ENCODE measurements around the gene ARPC3. TPM values are rescaled to one million over a fixed set of nuclear protein-coding genes. Genes with fewer than 3 reads are reported as not detected.

The ARPC3 gene
- total RNA-seq: 100 to 1,000 TPM; 139 to 347 (median 245) TPM

GRCh38 chr12:110449799-110450497 lies at the start of gene ARPC3:
ARPC3 (minus strand) TSS chr12:110450337; CDS start chr12:110450260, 77 bp downstream.
- Histone ChIP-seq H3K9me3 (no peaks in the 10 kb centered on the region), H3K27me3 (no peaks in the 10 kb centered on the region), H3K27ac (peak within 1 kb of the TSS; percentile 93 to 99 (median 98)), H3K4me3 (peak within 1 kb of the TSS; percentile 82 to 94 (median 87)), H3K36me3 (peaks cover 0 to 32% (median 3%) of the 10 kb centered on the region in 4 donors), H3K4me1 (peaks cover 24 to 41% (median 24%) of the 10 kb centered on the region in 4 donors)
- TF ChIP-seq POLR2A (IDR thresholded peaks at IDR 0.05): peak in 3 of 4 donors; percentile 30 to 85 (median 69)
- peak in 1 of 4 donors; percentile 11 for TF ChIP-seq EP300 (IDR thresholded peaks at IDR 0.05)
- TF ChIP-seq, protein P1, sequence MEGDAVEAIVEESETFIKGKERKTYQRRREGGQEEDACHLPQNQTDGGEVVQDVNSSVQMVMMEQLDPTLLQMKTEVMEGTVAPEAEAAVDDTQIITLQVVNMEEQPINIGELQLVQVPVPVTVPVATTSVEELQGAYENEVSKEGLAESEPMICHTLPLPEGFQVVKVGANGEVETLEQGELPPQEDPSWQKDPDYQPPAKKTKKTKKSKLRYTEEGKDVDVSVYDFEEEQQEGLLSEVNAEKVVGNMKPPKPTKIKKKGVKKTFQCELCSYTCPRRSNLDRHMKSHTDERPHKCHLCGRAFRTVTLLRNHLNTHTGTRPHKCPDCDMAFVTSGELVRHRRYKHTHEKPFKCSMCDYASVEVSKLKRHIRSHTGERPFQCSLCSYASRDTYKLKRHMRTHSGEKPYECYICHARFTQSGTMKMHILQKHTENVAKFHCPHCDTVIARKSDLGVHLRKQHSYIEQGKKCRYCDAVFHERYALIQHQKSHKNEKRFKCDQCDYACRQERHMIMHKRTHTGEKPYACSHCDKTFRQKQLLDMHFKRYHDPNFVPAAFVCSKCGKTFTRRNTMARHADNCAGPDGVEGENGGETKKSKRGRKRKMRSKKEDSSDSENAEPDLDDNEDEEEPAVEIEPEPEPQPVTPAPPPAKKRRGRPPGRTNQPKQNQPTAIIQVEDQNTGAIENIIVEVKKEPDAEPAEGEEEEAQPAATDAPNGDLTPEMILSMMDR (IDR thresholded peaks at IDR 0.05): peak; percentile 77 to 97 (median 90)
- TF ChIP-seq POLR2AphosphoS5 (IDR thresholded peaks at IDR 0.05): peak; percentile 91 to 98
- WGBS, 2 donors: 0% methylated on average over 29 to 43 of the region's 51 CpGs
- DNase-seq: peak; percentile 97
- ATAC-seq (ENCODE audit: low FRiP score in 2 of 2): peak; percentile 99 to 100

DNA sequence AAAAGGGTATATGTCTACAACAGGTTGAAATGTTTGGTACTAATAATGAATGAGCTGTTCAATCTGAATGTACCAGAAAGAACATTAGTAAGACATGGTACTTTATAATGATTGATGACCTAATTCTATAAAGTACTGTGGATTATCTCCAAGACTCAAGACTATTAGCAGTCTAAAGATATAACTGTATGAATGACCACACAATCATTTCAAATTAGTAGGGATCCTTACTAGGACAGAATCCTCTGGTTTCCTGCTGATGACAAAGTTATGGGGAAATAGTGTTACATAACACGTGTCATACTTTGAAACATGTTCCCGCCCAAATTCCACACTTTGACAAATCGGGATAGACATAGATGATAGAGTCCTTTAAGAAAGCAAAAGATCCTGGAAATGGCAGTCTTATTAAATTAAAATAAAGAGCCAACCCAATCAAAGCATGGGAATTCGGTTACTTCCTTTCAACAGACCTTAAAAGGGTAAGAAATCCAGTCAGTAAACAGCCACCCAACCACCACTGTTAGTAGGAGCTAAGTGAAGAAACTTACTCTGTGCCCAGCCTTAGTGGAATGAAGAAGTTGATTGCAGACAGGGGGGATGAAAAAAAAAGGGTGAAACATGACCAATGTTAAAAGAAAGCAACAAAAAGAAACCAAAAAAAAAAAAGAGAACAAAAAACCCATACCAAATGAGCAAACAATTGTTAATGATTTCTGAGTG lies 49.0 kb upstream of the ARPC3 start:
- Histone ChIP-seq H3K9me3 (no peaks in the 10 kb centered on the region), H3K27me3 (no peaks in the 10 kb centered on the region), H3K4me3 (no peak overlapping the region), H3K27ac (no peak overlapping the region), H3K4me1 (peaks cover 29 to 39% (median 33%) of the 10 kb centered on the region in 4 donors), H3K36me3 (peaks cover 5 to 27% (median 19%) of the 10 kb centered on the region in 4 donors)
- ATAC-seq (ENCODE audit: low FRiP score in 2 of 2): no peak
- TF ChIP-seq, protein P1 (IDR thresholded peaks at IDR 0.05): no peak
- peak in 1 of 2 donors; percentile 22 for TF ChIP-seq POLR2AphosphoS5 (IDR thresholded peaks at IDR 0.05)
- 45 to 48% methylated on average over 4 of the region's 4 CpGs for WGBS, 2 donors
- no peak for DNase-seq

- Histone ChIP-seq H3K9me3 (no peaks in the 10 kb centered on the region), H3K27ac (no peak overlapping the region), H3K4me1 (no peaks in the 10 kb centered on the region), H3K36me3 (peaks cover 0 to under 1% (median 0%) of the 10 kb centered on the region in 4 donors), H3K27me3 (no peaks in the 10 kb centered on the region), H3K4me3 (no peak overlapping the region)
- 94% methylated on average over 7 of the region's 7 CpGs for WGBS, 2 donors
- DNase-seq (no peak), ATAC-seq (ENCODE audit: low FRiP score in 2 of 2) (no peak)
- TF ChIP-seq POLR2AphosphoS5 (IDR thresholded peaks at IDR 0.05): no peak
- TF ChIP-seq EP300 (IDR thresholded peaks at IDR 0.05): no peak
- no peak for TF ChIP-seq POLR2A (IDR thresholded peaks at IDR 0.05)
- TF ChIP-seq, protein P1 (IDR thresholded peaks at IDR 0.05): no peak
Observed at GRCh38 chr12:110475426-110475825, 25.3 kb upstream of the ARPC3 start.

GRCh38 chr12:110468214-110469048 lies 18.3 kb upstream of the ARPC3 start, which contains the start of the genes FAM216A and GPN3:
FAM216A (plus strand) TSS chr12:110468845; CDS start chr12:110468876, 31 bp downstream.
GPN3 (minus strand) TSS chr12:110468257; CDS start chr12:110468203, 54 bp downstream.
- Histone ChIP-seq H3K27me3 (no peaks in the 10 kb centered on the region), H3K36me3 (peaks cover 0 to 18% (median 8%) of the 10 kb centered on the region in 4 donors), H3K4me1 (peaks cover 18 to 28% (median 21%) of the 10 kb centered on the region in 4 donors), H3K9me3 (no peaks in the 10 kb centered on the region), H3K27ac (peak within 1 kb of the TSS; percentile 87 to 94 (median 90)), H3K4me3 (peak within 1 kb of the TSS; percentile 71 to 93 (median 92))
- ATAC-seq (ENCODE audit: low FRiP score in 2 of 2) (peak; percentile 97 to 98), DNase-seq (peak; percentile 93 to 96)
- 1 to 2% methylated on average over 42 to 53 of the region's 78 CpGs for WGBS, 2 donors
- TF ChIP-seq EP300 (IDR thresholded peaks at IDR 0.05) (peak in 1 of 4 donors; percentile 81), POLR2A (IDR thresholded peaks at IDR 0.05) (peak in 1 of 4 donors; percentile 7), POLR2AphosphoS5 (IDR thresholded peaks at IDR 0.05) (peak; percentile 89 to 98)
- TF ChIP-seq, protein P1 (IDR thresholded peaks at IDR 0.05): no peak
